Measurements from ENCODE around the gene GATM. TPM values are rescaled to one million over a fixed set of nuclear protein-coding genes. Genes with fewer than 3 reads are reported as not detected.

The GATM gene
- total and polyA plus RNA-seq, 2 donors from 2014 or later: 79.5 to 421 TPM

DNA sequence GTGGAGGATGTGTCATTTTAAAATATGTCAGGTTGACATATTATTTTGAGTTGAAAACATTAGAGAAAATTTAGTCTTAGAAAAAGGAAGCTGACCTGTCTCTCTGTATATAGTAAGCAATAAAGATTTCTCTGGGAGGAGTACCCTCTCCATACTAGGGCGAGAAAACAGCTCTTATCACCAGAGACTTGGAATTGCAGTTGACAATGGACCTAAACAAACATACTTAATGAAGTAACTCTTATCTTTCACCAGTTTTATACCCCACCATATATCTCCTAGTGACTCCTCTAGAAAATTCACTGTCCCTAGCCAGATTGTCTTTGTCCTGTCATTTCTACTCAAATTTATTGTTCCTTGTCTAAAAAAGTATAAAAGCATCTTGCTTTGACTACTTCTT is 7.2 kb upstream of the GATM start:
- H3K27me3 ChIP-seq (ENCODE audit: control insufficient read depth, insufficient read depth, low read length): no peaks in the 10 kb centered on the region
- H3K4me1 ChIP-seq (ENCODE audit: control insufficient read depth in 2 of 3, insufficient read depth in 2 of 3, low read depth in 1 of 3, low read length in 3 of 3): peaks cover 0 to 5% (median 3%) of the 10 kb centered on the region in 3 donors
- FAIRE-seq: no peak
- DNase-seq: no peak
- H3K9me3 ChIP-seq (ENCODE audit: control insufficient read depth in 2 of 3, insufficient read depth in 1 of 3, low read length in 3 of 3): no peaks in the 10 kb centered on the region
- intact Hi-C loops (cut with DNase I): no loop called here
- TF ChIP-seq, protein P1, sequence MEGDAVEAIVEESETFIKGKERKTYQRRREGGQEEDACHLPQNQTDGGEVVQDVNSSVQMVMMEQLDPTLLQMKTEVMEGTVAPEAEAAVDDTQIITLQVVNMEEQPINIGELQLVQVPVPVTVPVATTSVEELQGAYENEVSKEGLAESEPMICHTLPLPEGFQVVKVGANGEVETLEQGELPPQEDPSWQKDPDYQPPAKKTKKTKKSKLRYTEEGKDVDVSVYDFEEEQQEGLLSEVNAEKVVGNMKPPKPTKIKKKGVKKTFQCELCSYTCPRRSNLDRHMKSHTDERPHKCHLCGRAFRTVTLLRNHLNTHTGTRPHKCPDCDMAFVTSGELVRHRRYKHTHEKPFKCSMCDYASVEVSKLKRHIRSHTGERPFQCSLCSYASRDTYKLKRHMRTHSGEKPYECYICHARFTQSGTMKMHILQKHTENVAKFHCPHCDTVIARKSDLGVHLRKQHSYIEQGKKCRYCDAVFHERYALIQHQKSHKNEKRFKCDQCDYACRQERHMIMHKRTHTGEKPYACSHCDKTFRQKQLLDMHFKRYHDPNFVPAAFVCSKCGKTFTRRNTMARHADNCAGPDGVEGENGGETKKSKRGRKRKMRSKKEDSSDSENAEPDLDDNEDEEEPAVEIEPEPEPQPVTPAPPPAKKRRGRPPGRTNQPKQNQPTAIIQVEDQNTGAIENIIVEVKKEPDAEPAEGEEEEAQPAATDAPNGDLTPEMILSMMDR (IDR thresholded peaks at IDR 0.05; ENCODE audit: borderline replicate concordance, extremely low read depth, insufficient read depth): no peak
- H3K27ac ChIP-seq (ENCODE audit: low read depth in 2 of 2, low read length in 2 of 2): no peak overlapping the region
- H3K4me3 ChIP-seq (ENCODE audit: low read length in 3 of 3): no peak overlapping the region
- H3K36me3 ChIP-seq (ENCODE audit: control insufficient read depth in 2 of 3, insufficient read depth in 3 of 3, low read length in 3 of 3): no peaks in the 10 kb centered on the region
- no peak overlapping the region for H3K9ac ChIP-seq (ENCODE audit: low read length in 3 of 3)

DNA sequence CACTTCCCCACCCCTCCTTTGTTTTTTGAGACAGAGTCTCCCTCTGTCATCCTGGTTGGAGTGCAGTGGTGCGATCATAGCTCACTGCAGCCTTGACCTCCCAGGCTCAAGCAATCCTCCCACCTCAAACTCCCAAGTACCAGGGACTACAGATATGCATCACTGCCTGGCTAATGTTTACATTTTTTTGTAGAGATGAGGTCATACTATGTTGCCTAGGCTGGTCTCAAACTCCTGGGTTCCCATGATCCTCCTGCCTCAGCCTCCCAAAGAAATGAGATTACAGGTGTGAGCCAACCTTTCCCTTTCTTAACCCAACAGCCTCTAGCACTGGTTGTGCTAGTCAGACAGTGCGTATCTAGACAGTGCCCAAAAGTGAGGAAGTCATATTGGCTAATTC is 6.4 kb upstream of the GATM start:
- Histone ChIP-seq H3K27me3 (ENCODE audit: control insufficient read depth, insufficient read depth, low read length) (no peaks in the 10 kb centered on the region), H3K36me3 (ENCODE audit: control insufficient read depth in 2 of 3, insufficient read depth in 3 of 3, low read length in 3 of 3) (no peaks in the 10 kb centered on the region), H3K9me3 (ENCODE audit: control insufficient read depth in 2 of 3, insufficient read depth in 1 of 3, low read length in 3 of 3) (no peaks in the 10 kb centered on the region), H3K27ac (ENCODE audit: low read depth in 2 of 2, low read length in 2 of 2) (no peak overlapping the region), H3K4me1 (ENCODE audit: control insufficient read depth in 2 of 3, insufficient read depth in 2 of 3, low read depth in 1 of 3, low read length in 3 of 3) (peaks cover 0 to 5% (median 3%) of the 10 kb centered on the region in 3 donors), H3K4me3 (ENCODE audit: low read length in 3 of 3) (no peak overlapping the region), H3K9ac (ENCODE audit: low read length in 3 of 3) (no peak overlapping the region)
- DNase-seq: peak in 2 of 5 donors; percentile 47 to 63
- FAIRE-seq: no peak
- TF ChIP-seq, protein P1 (IDR thresholded peaks at IDR 0.05; ENCODE audit: borderline replicate concordance, extremely low read depth, insufficient read depth): no peak
- intact Hi-C loops (cut with DNase I): no loop called here

DNA sequence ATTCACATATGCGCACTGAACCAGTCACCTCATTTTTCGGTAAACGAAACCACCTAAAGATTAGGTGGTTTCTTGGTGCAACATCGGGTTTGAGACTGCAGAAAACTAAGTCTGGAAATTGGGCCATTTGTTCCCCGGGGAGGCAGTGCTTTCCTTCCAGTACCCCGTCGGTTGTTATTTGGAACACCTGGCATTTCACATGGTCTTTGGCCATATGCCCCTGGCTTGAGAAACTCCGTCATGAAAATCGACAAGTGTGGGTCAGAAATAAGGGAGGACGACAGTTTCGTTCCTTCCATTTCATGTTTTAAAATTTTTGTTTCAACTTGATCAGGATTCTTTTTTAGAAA is 544 bp upstream of the GATM start:
- peak overlapping the region in 1 of 3 donors; percentile 74 for H3K9ac ChIP-seq (ENCODE audit: low read length in 3 of 3)
- peaks cover 0 to 3% (median 0%) of the 10 kb centered on the region in 3 donors for H3K4me1 ChIP-seq (ENCODE audit: control insufficient read depth in 2 of 3, insufficient read depth in 2 of 3, low read depth in 1 of 3, low read length in 3 of 3)
- DNase-seq (no peak), FAIRE-seq (no peak)
- peak overlapping the region; percentile 2 to 75 (median 54) for H3K4me3 ChIP-seq (ENCODE audit: low read length in 3 of 3)
- peaks cover 4% of the 10 kb centered on the region for H3K27me3 ChIP-seq (ENCODE audit: control insufficient read depth, insufficient read depth, low read length)
- peak overlapping the region; percentile 33 to 78 for H3K27ac ChIP-seq (ENCODE audit: low read depth in 2 of 2, low read length in 2 of 2)
- no peaks in the 10 kb centered on the region for H3K9me3 ChIP-seq (ENCODE audit: control insufficient read depth in 2 of 3, insufficient read depth in 1 of 3, low read length in 3 of 3)
- intact Hi-C loops (cut with DNase I): no loop called here
- TF ChIP-seq, protein P1 (IDR thresholded peaks at IDR 0.05; ENCODE audit: borderline replicate concordance, extremely low read depth, insufficient read depth): no peak
- H3K36me3 ChIP-seq (ENCODE audit: control insufficient read depth in 2 of 3, insufficient read depth in 3 of 3, low read length in 3 of 3): no peaks in the 10 kb centered on the region

DNA sequence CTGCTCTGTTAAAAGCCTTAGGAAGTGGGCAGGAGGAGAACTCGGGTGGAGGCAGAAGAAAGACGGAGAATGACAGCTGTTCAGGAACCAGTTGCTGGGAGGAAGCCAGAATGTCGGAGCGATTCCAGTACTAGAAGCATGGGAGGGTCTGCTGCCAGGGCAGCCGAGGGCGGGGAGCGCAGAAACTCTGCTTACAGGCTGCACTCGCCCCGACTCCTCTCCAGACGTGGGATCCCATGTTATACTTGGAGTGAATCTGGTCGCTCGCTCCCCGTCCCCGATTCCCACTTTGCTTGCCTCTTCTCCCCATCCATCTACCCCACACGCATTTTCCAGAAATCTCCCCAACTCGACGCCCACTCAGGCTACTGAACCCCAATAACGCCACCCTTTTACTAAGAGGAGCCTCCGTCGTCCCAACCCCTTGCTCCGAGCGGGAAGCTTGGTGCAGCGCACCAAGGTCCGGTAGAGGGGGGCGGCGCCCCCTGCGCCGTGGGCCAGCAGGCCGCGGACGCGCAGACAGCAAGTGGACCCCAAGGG is 665 bp downstream of the GATM start:
- Histone ChIP-seq H3K4me1 (ENCODE audit: control insufficient read depth in 2 of 3, insufficient read depth in 2 of 3, low read depth in 1 of 3, low read length in 3 of 3) (peaks cover 0 to 3% (median 0%) of the 10 kb centered on the region in 3 donors), H3K9me3 (ENCODE audit: control insufficient read depth in 2 of 3, insufficient read depth in 1 of 3, low read length in 3 of 3) (no peaks in the 10 kb centered on the region), H3K27ac (ENCODE audit: low read depth in 2 of 2, low read length in 2 of 2) (peak overlapping the region; percentile 78 to 86), H3K27me3 (ENCODE audit: control insufficient read depth, insufficient read depth, low read length) (peaks cover 4% of the 10 kb centered on the region), H3K4me3 (ENCODE audit: low read length in 3 of 3) (peak overlapping the region; percentile 42 to 83 (median 75)), H3K36me3 (ENCODE audit: control insufficient read depth in 2 of 3, insufficient read depth in 3 of 3, low read length in 3 of 3) (no peaks in the 10 kb centered on the region), H3K9ac (ENCODE audit: low read length in 3 of 3) (peak overlapping the region in 2 of 3 donors; percentile 69 to 89)
- peak in 4 of 5 donors; percentile 41 to 72 (median 48) for DNase-seq
- no peak for FAIRE-seq
- TF ChIP-seq, protein P1 (IDR thresholded peaks at IDR 0.05; ENCODE audit: borderline replicate concordance, extremely low read depth, insufficient read depth): no peak
- intact Hi-C loops (cut with DNase I): no loop called here

All from kidney (tissue), 14 donors.